GM23338 (cell line): ENCODE measurements around the gene SLC39A5. TPM values are rescaled to one million over a fixed set of nuclear protein-coding genes. Genes with fewer than 3 reads are reported as not detected.

Source experiments
- ATAC-seq: fragments of 200-7000 bp; cut with Tn5 transposase; 3 replicates; pipeline ENCODE4 v1.9.1; 2020
- DNase-seq: peaks from one replicate; pipeline ENCODE4 v3.0.0-alpha.2; 2015; ENCODE audit warnings: low spot score
- H2AFZ ChIP-seq: fragments of 200-600 bp; sonication (generic); 2 replicates; pipeline ENCODE4 v1.8.0; 2016; ENCODE audit warnings: antibody characterized with exemption, mild to moderate bottlenecking, moderate library complexity
- H3F3A ChIP-seq: fragments of 200-600 bp; sonication (generic); replicated peaks from 2 replicates; pipeline ENCODE4 v1.8.0; 2017; ENCODE audit warnings: antibody characterized with exemption, mixed run types, low read depth
- H3K27ac ChIP-seq: fragments of 200-600 bp; sonication (generic); 2 replicates; pipeline ENCODE4 v1.6.1; 2016; ENCODE audit warnings: low read depth
- H3K27me3 ChIP-seq: fragments of 200-600 bp; sonication (generic); 2 replicates; pipeline ENCODE4 v1.8.0; 2016; ENCODE audit warnings: mild to moderate bottlenecking, mixed run types, moderate library complexity; ENCODE audit not compliant: insufficient read depth
- H3K36me3 ChIP-seq: fragments of 200-600 bp; sonication (generic); 2 replicates; pipeline ENCODE4 v1.8.0; 2016; ENCODE audit warnings: mild to moderate bottlenecking; ENCODE audit not compliant: insufficient read depth
- H3K4me1 ChIP-seq: fragments of 200-600 bp; sonication (generic); 2 replicates; pipeline ENCODE4 v1.8.0; 2016; ENCODE audit warnings: mild to moderate bottlenecking, moderate library complexity; ENCODE audit not compliant: insufficient read depth
- H3K4me2 ChIP-seq: fragments of 200-600 bp; sonication (generic); 2 replicates; pipeline ENCODE4 v1.7.1; 2017; ENCODE audit warnings: mixed run types
- H3K4me3 ChIP-seq: fragments of 200-600 bp; sonication (generic); 2 replicates; pipeline ENCODE4 v1.6.1; 2016; ENCODE audit warnings: mixed run types
- H3K79me2 ChIP-seq: fragments of 200-600 bp; sonication (generic); replicated peaks from 2 replicates; pipeline ENCODE4 v1.8.0; 2017; ENCODE audit warnings: mild to moderate bottlenecking; ENCODE audit not compliant: insufficient read depth
- H3K9me2 ChIP-seq: fragments of 200-600 bp; sonication (generic); 2 replicates; pipeline ENCODE4 v1.8.0; 2017; ENCODE audit not compliant: insufficient read depth
- H4K20me1 ChIP-seq: fragments of 200-600 bp; sonication (generic); replicated peaks from 2 replicates; pipeline ENCODE4 v1.8.0; 2017; ENCODE audit warnings: mild to moderate bottlenecking; ENCODE audit not compliant: insufficient read depth
- H3K27ac Mint-ChIP-seq: 2 replicates; pipeline ENCODE4 v1.8.0; 2020; ENCODE audit warnings: inconsistent platforms, mild to moderate bottlenecking, moderate library complexity, mixed read lengths
- H3K27me3 Mint-ChIP-seq: 3 replicates; pipeline ENCODE4 v1.8.0; 2022; ENCODE audit warnings: low read depth, mild to moderate bottlenecking, moderate library complexity, mixed read lengths, inconsistent platforms; ENCODE audit not compliant: insufficient read depth, poor library complexity
- H3K36me3 Mint-ChIP-seq: 3 replicates; pipeline ENCODE4 v1.8.0; 2021; ENCODE audit warnings: low read depth, mild to moderate bottlenecking, inconsistent platforms, moderate library complexity, mixed read lengths
- H3K4me1 Mint-ChIP-seq: 3 replicates; pipeline ENCODE4 v1.8.0; 2020; ENCODE audit warnings: mild to moderate bottlenecking, inconsistent platforms, mixed read lengths
- H3K4me3 Mint-ChIP-seq: 3 replicates; pipeline ENCODE4 v1.8.0; 2021; ENCODE audit warnings: moderate library complexity, mild to moderate bottlenecking, inconsistent platforms, mixed read lengths
- H3K9me3 Mint-ChIP-seq: 3 replicates; pipeline ENCODE4 v1.8.0; 2020; ENCODE audit warnings: moderate library complexity, mild to moderate bottlenecking, inconsistent platforms, mixed read lengths
- CREB1 ChIP-seq: fragments of 250-450 bp; sonication (Bioruptor Pico); IDR thresholded peaks from 2 replicates; pipeline ENCODE4 v1.5.0; 2020; ENCODE audit warnings: low read depth, mild to moderate bottlenecking, moderate library complexity
- EZH2 ChIP-seq: fragments of 200-600 bp; sonication (generic); IDR thresholded peaks from one replicate; pipeline ENCODE4 v1.8.0; 2017; ENCODE audit warnings: antibody characterized with exemption, mild to moderate bottlenecking, low read depth; ENCODE audit not compliant: unreplicated experiment
- EZH2phosphoT487 ChIP-seq: fragments of 200-600 bp; sonication (generic); IDR thresholded peaks from one replicate; pipeline ENCODE4 v1.8.1; 2018; ENCODE audit warnings: antibody characterized with exemption; ENCODE audit not compliant: unreplicated experiment
- JUNB ChIP-seq: IDR thresholded peaks from one replicate; pipeline ENCODE4 v1.6.1; 2016; ENCODE audit warnings: antibody characterized with exemption; ENCODE audit not compliant: unreplicated experiment
- NANOG ChIP-seq: IDR thresholded peaks from 2 replicates; pipeline ENCODE4 v1.6.1; 2016; ENCODE audit warnings: antibody characterized with exemption, borderline replicate concordance
- POLR2AphosphoS5 ChIP-seq: IDR thresholded peaks from 2 replicates; pipeline ENCODE4 v1.6.1; 2016; ENCODE audit warnings: antibody characterized with exemption, low read depth
- STAT1 ChIP-seq: IDR thresholded peaks from one replicate; pipeline ENCODE4 v1.6.1; 2016; ENCODE audit warnings: antibody characterized with exemption; ENCODE audit not compliant: unreplicated experiment
- ZNF114 ChIP-seq: fragments of 250-450 bp; sonication (Bioruptor Pico); IDR thresholded peaks from 2 replicates; pipeline ENCODE4 v1.5.0; 2020; ENCODE audit warnings: mild to moderate bottlenecking, moderate library complexity
- ZNF331 ChIP-seq: fragments of 250-450 bp; sonication (Bioruptor Pico); IDR thresholded peaks from 2 replicates; pipeline ENCODE4 v1.5.0; 2020; ENCODE audit warnings: low read depth, mild to moderate bottlenecking, moderate library complexity
- polyA plus RNA-seq: library from polyadenylated mRNA; unstranded; fragments of >200 nt; fragmentation: Nextera tagmentation; extraction: Ambion mirVana; gene quantifications from 2 replicates; pipeline ENCODE4 v1.2.1, GENCODE V29; 2016
- total RNA-seq: library from RNA; depleted of rRNA; stranded (reverse); fragments of >200 nt; shearing (Covaris generic); gene quantifications from 2 replicates; pipeline ENCODE4 v1.2.3, GENCODE V29; 2014
- TF ChIP-seq, protein P1 (sequence below), 2 experiments: fragments of 200-600 bp in 1 of 2; sonication (generic) in 1 of 2; conservative IDR thresholded peaks; 2 replicates each; pipeline versions ENCODE4 v1.5.1 to v1.6.1; 2016 to 2017; ENCODE audit warnings: antibody characterized with exemption in 2 of 2, low read depth in 2 of 2, mild to moderate bottlenecking in 2 of 2, moderate library complexity in 1 of 2
- TF ChIP-seq, protein P2 (sequence below): IDR thresholded peaks from 2 replicates; pipeline ENCODE4 v1.6.1; 2016; ENCODE audit warnings: antibody characterized with exemption
- TF ChIP-seq, protein P3 (sequence below): IDR thresholded peaks from one replicate; pipeline ENCODE4 v1.6.1; 2018; ENCODE audit warnings: antibody characterized with exemption; ENCODE audit not compliant: unreplicated experiment
- TF ChIP-seq, protein P4 (sequence below): fragments of 250-450 bp; sonication (Bioruptor Pico); IDR thresholded peaks from 2 replicates; pipeline ENCODE4 v1.5.0; 2020; ENCODE audit warnings: mild to moderate bottlenecking, moderate library complexity

Gene SLC39A5
- total and polyA plus RNA-seq, 2 experiments from 2014 or later: 0.29 to 0.59 TPM

DNA sequence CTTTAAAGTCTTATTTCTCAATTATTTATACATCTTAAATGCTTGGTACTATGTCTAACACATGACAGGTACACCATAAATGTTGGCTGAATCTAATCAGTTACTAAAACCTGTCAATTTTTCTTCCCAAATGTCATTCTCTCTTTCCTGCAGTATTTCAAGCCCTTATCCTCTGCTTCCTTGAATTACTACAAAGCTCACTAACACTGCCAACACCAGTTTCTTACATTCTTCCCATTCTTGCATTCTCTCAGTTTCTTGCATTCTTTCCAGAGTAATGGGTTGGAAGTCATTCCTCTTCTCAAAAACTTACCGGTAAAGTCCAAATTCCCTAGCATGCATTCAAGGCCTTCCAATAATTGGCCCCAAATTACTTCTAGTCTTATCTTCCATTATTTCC is 31.0 kb upstream of the SLC39A5 start:
- Mint-ChIP-seq H3K36me3 (peaks cover 8% of the 10 kb centered on the region; the same call in 1 of the 3 replicates), H3K27me3 (peaks cover 14% of the 10 kb centered on the region), H3K4me3 (no peak overlapping the region; the same call in 2 of the 3 replicates), H3K27ac (0 out of 2 replicates have a peak overlapping the region, but pooled peaks have one; percentile 18), H3K9me3 (no peaks in the 10 kb centered on the region), H3K4me1 (peaks cover 21% of the 10 kb centered on the region)
- peak overlapping the region; percentile 5; the same call in 1 of the 2 replicates for H3K4me2 ChIP-seq
- H3K27me3 ChIP-seq: no peaks in the 10 kb centered on the region
- peak overlapping the region; percentile 67; the same call in 1 of the 2 replicates for H3K27ac ChIP-seq
- TF ChIP-seq NANOG: no peak
- TF ChIP-seq EZH2: no peak
- TF ChIP-seq STAT1: no peak
- TF ChIP-seq, protein P1, sequence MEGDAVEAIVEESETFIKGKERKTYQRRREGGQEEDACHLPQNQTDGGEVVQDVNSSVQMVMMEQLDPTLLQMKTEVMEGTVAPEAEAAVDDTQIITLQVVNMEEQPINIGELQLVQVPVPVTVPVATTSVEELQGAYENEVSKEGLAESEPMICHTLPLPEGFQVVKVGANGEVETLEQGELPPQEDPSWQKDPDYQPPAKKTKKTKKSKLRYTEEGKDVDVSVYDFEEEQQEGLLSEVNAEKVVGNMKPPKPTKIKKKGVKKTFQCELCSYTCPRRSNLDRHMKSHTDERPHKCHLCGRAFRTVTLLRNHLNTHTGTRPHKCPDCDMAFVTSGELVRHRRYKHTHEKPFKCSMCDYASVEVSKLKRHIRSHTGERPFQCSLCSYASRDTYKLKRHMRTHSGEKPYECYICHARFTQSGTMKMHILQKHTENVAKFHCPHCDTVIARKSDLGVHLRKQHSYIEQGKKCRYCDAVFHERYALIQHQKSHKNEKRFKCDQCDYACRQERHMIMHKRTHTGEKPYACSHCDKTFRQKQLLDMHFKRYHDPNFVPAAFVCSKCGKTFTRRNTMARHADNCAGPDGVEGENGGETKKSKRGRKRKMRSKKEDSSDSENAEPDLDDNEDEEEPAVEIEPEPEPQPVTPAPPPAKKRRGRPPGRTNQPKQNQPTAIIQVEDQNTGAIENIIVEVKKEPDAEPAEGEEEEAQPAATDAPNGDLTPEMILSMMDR (conservative IDR thresholded peaks at IDR 0.05; ENCODE audit: low read depth in 2 of 2): no peak
- TF ChIP-seq CREB1 (CRISPR knock-in tag): no peak
- no peak for TF ChIP-seq EZH2phosphoT487
- TF ChIP-seq ZNF114: no peak
- TF ChIP-seq, protein P2, sequence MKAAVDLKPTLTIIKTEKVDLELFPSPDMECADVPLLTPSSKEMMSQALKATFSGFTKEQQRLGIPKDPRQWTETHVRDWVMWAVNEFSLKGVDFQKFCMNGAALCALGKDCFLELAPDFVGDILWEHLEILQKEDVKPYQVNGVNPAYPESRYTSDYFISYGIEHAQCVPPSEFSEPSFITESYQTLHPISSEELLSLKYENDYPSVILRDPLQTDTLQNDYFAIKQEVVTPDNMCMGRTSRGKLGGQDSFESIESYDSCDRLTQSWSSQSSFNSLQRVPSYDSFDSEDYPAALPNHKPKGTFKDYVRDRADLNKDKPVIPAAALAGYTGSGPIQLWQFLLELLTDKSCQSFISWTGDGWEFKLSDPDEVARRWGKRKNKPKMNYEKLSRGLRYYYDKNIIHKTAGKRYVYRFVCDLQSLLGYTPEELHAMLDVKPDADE: no peak
- no peak for TF ChIP-seq ZNF331
- TF ChIP-seq, protein P3, sequence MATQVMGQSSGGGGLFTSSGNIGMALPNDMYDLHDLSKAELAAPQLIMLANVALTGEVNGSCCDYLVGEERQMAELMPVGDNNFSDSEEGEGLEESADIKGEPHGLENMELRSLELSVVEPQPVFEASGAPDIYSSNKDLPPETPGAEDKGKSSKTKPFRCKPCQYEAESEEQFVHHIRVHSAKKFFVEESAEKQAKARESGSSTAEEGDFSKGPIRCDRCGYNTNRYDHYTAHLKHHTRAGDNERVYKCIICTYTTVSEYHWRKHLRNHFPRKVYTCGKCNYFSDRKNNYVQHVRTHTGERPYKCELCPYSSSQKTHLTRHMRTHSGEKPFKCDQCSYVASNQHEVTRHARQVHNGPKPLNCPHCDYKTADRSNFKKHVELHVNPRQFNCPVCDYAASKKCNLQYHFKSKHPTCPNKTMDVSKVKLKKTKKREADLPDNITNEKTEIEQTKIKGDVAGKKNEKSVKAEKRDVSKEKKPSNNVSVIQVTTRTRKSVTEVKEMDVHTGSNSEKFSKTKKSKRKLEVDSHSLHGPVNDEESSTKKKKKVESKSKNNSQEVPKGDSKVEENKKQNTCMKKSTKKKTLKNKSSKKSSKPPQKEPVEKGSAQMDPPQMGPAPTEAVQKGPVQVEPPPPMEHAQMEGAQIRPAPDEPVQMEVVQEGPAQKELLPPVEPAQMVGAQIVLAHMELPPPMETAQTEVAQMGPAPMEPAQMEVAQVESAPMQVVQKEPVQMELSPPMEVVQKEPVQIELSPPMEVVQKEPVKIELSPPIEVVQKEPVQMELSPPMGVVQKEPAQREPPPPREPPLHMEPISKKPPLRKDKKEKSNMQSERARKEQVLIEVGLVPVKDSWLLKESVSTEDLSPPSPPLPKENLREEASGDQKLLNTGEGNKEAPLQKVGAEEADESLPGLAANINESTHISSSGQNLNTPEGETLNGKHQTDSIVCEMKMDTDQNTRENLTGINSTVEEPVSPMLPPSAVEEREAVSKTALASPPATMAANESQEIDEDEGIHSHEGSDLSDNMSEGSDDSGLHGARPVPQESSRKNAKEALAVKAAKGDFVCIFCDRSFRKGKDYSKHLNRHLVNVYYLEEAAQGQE: no peak
- TF ChIP-seq, protein P4, sequence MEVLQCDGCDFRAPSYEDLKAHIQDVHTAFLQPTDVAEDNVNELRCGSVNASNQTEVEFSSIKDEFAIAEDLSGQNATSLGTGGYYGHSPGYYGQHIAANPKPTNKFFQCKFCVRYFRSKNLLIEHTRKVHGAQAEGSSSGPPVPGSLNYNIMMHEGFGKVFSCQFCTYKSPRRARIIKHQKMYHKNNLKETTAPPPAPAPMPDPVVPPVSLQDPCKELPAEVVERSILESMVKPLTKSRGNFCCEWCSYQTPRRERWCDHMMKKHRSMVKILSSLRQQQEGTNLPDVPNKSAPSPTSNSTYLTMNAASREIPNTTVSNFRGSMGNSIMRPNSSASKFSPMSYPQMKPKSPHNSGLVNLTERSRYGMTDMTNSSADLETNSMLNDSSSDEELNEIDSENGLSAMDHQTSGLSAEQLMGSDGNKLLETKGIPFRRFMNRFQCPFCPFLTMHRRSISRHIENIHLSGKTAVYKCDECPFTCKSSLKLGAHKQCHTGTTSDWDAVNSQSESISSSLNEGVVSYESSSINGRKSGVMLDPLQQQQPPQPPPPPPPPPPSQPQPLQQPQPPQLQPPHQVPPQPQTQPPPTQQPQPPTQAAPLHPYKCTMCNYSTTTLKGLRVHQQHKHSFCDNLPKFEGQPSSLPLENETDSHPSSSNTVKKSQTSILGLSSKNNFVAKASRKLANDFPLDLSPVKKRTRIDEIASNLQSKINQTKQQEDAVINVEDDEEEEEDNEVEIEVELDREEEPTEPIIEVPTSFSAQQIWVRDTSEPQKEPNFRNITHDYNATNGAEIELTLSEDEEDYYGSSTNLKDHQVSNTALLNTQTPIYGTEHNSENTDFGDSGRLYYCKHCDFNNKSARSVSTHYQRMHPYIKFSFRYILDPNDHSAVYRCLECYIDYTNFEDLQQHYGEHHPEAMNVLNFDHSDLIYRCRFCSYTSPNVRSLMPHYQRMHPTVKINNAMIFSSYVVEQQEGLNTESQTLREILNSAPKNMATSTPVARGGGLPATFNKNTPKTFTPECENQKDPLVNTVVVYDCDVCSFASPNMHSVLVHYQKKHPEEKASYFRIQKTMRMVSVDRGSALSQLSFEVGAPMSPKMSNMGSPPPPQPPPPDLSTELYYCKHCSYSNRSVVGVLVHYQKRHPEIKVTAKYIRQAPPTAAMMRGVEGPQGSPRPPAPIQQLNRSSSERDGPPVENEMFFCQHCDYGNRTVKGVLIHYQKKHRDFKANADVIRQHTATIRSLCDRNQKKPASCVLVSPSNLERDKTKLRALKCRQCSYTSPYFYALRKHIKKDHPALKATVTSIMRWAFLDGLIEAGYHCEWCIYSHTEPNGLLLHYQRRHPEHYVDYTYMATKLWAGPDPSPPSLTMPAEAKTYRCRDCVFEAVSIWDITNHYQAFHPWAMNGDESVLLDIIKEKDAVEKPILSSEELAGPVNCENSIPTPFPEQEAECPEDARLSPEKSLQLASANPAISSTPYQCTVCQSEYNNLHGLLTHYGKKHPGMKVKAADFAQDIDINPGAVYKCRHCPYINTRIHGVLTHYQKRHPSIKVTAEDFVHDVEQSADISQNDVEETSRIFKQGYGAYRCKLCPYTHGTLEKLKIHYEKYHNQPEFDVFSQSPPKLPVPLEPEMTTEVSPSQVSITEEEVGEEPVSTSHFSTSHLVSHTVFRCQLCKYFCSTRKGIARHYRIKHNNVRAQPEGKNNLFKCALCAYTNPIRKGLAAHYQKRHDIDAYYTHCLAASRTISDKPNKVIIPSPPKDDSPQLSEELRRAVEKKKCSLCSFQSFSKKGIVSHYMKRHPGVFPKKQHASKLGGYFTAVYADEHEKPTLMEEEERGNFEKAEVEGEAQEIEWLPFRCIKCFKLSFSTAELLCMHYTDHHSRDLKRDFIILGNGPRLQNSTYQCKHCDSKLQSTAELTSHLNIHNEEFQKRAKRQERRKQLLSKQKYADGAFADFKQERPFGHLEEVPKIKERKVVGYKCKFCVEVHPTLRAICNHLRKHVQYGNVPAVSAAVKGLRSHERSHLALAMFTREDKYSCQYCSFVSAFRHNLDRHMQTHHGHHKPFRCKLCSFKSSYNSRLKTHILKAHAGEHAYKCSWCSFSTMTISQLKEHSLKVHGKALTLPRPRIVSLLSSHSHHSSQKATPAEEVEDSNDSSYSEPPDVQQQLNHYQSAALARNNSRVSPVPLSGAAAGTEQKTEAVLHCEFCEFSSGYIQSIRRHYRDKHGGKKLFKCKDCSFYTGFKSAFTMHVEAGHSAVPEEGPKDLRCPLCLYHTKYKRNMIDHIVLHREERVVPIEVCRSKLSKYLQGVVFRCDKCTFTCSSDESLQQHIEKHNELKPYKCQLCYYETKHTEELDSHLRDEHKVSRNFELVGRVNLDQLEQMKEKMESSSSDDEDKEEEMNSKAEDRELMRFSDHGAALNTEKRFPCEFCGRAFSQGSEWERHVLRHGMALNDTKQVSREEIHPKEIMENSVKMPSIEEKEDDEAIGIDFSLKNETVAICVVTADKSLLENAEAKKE (CRISPR knock-in tag): no peak
- TF ChIP-seq POLR2AphosphoS5: no peak
- TF ChIP-seq JUNB: no peak
- peak; percentile 72 for DNase-seq
- no peaks in the 10 kb centered on the region for H4K20me1 ChIP-seq
- 0 out of 2 replicates have a peak, but pooled peaks cover 5% of the 10 kb centered on the region for H3K9me2 ChIP-seq
- no peaks in the 10 kb centered on the region for H3K79me2 ChIP-seq
- H3K36me3 ChIP-seq: no peaks in the 10 kb centered on the region
- H2AFZ ChIP-seq: no peak overlapping the region
- no peaks in the 10 kb centered on the region for H3K4me1 ChIP-seq
- ATAC-seq: peak; percentile 60
- H3F3A ChIP-seq: no peaks in the 10 kb centered on the region
- H3K4me3 ChIP-seq: no peak overlapping the region
